GM23338 (cell line): Measurements from ENCODE around the gene CLEC7A. TPM values are rescaled to one million over a fixed set of nuclear protein-coding genes. Genes with fewer than 3 reads are reported as not detected.

Experiments used
- ATAC-seq: fragments of 200-7000 bp; cut with Tn5 transposase; 3 replicates; pipeline ENCODE4 v1.9.1; 2020
- DNase-seq: peaks from one replicate; pipeline ENCODE4 v3.0.0-alpha.2; 2015; ENCODE audit warnings: low spot score
- H2AFZ ChIP-seq: fragments of 200-600 bp; sonication (generic); 2 replicates; pipeline ENCODE4 v1.8.0; 2016; ENCODE audit warnings: antibody characterized with exemption, mild to moderate bottlenecking, moderate library complexity
- H3F3A ChIP-seq: fragments of 200-600 bp; sonication (generic); replicated peaks from 2 replicates; pipeline ENCODE4 v1.8.0; 2017; ENCODE audit warnings: antibody characterized with exemption, mixed run types, low read depth
- H3K27ac ChIP-seq: fragments of 200-600 bp; sonication (generic); 2 replicates; pipeline ENCODE4 v1.6.1; 2016; ENCODE audit warnings: low read depth
- H3K27me3 ChIP-seq: fragments of 200-600 bp; sonication (generic); 2 replicates; pipeline ENCODE4 v1.8.0; 2016; ENCODE audit warnings: mild to moderate bottlenecking, mixed run types, moderate library complexity; ENCODE audit not compliant: insufficient read depth
- H3K36me3 ChIP-seq: fragments of 200-600 bp; sonication (generic); 2 replicates; pipeline ENCODE4 v1.8.0; 2016; ENCODE audit warnings: mild to moderate bottlenecking; ENCODE audit not compliant: insufficient read depth
- H3K4me1 ChIP-seq: fragments of 200-600 bp; sonication (generic); 2 replicates; pipeline ENCODE4 v1.8.0; 2016; ENCODE audit warnings: mild to moderate bottlenecking, moderate library complexity; ENCODE audit not compliant: insufficient read depth
- H3K4me2 ChIP-seq: fragments of 200-600 bp; sonication (generic); 2 replicates; pipeline ENCODE4 v1.7.1; 2017; ENCODE audit warnings: mixed run types
- H3K4me3 ChIP-seq: fragments of 200-600 bp; sonication (generic); 2 replicates; pipeline ENCODE4 v1.6.1; 2016; ENCODE audit warnings: mixed run types
- H3K79me2 ChIP-seq: fragments of 200-600 bp; sonication (generic); replicated peaks from 2 replicates; pipeline ENCODE4 v1.8.0; 2017; ENCODE audit warnings: mild to moderate bottlenecking; ENCODE audit not compliant: insufficient read depth
- H3K9me2 ChIP-seq: fragments of 200-600 bp; sonication (generic); 2 replicates; pipeline ENCODE4 v1.8.0; 2017; ENCODE audit not compliant: insufficient read depth
- H4K20me1 ChIP-seq: fragments of 200-600 bp; sonication (generic); replicated peaks from 2 replicates; pipeline ENCODE4 v1.8.0; 2017; ENCODE audit warnings: mild to moderate bottlenecking; ENCODE audit not compliant: insufficient read depth
- H3K27ac Mint-ChIP-seq: 2 replicates; pipeline ENCODE4 v1.8.0; 2020; ENCODE audit warnings: inconsistent platforms, mild to moderate bottlenecking, moderate library complexity, mixed read lengths
- H3K27me3 Mint-ChIP-seq: 3 replicates; pipeline ENCODE4 v1.8.0; 2022; ENCODE audit warnings: low read depth, mild to moderate bottlenecking, moderate library complexity, mixed read lengths, inconsistent platforms; ENCODE audit not compliant: insufficient read depth, poor library complexity
- H3K36me3 Mint-ChIP-seq: 3 replicates; pipeline ENCODE4 v1.8.0; 2021; ENCODE audit warnings: low read depth, mild to moderate bottlenecking, inconsistent platforms, moderate library complexity, mixed read lengths
- H3K4me1 Mint-ChIP-seq: 3 replicates; pipeline ENCODE4 v1.8.0; 2020; ENCODE audit warnings: mild to moderate bottlenecking, inconsistent platforms, mixed read lengths
- H3K4me3 Mint-ChIP-seq: 3 replicates; pipeline ENCODE4 v1.8.0; 2021; ENCODE audit warnings: moderate library complexity, mild to moderate bottlenecking, inconsistent platforms, mixed read lengths
- H3K9me3 Mint-ChIP-seq: 3 replicates; pipeline ENCODE4 v1.8.0; 2020; ENCODE audit warnings: moderate library complexity, mild to moderate bottlenecking, inconsistent platforms, mixed read lengths
- JUNB ChIP-seq: IDR thresholded peaks from one replicate; pipeline ENCODE4 v1.6.1; 2016; ENCODE audit warnings: antibody characterized with exemption; ENCODE audit not compliant: unreplicated experiment
- ZNF331 ChIP-seq: fragments of 250-450 bp; sonication (Bioruptor Pico); IDR thresholded peaks from 2 replicates; pipeline ENCODE4 v1.5.0; 2020; ENCODE audit warnings: low read depth, mild to moderate bottlenecking, moderate library complexity
- polyA plus RNA-seq: library from polyadenylated mRNA; unstranded; fragments of >200 nt; fragmentation: Nextera tagmentation; extraction: Ambion mirVana; gene quantifications from 2 replicates; pipeline ENCODE4 v1.2.1, GENCODE V29; 2016
- total RNA-seq: library from RNA; depleted of rRNA; stranded (reverse); fragments of >200 nt; shearing (Covaris generic); gene quantifications from 2 replicates; pipeline ENCODE4 v1.2.3, GENCODE V29; 2014; rRNA removed

Gene CLEC7A
- total and polyA plus RNA-seq, 2 experiments from 2014 or later, result 0.39 TPM; not detected in 1

DNA sequence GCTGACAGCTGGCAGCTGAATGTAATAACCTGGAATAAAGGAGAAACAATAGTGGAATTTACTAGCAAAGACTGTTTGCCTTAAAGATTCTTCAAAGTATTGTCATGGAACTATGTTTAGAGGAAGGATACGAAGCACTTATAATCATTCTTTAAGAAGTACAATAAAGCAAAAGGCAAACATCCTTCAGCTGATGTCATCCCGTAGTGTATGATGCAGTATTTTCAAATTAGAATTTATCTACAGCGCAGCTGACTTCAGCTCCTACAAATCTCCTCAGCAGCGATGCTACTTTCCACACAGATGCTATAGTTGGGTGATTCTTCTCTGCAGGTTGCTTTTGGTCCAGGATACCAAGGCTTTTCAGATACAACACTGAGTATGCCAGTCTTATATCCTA, 62.7 kb downstream of the CLEC7A start:
- no peak overlapping the region for H3K4me2 ChIP-seq
- ATAC-seq, result no peak
- Mint-ChIP-seq H3K27ac (no peak overlapping the region), H3K4me3 (no peak overlapping the region), H3K4me1 (peaks cover 11% of the 10 kb centered on the region), H3K27me3 (peaks cover 2% of the 10 kb centered on the region), H3K9me3 (no peaks in the 10 kb centered on the region), H3K36me3 (no peaks in the 10 kb centered on the region)
- no peak for TF ChIP-seq JUNB
- no peak for TF ChIP-seq ZNF331 (CRISPR knock-in tag)
- no peak for DNase-seq
- no peaks in the 10 kb centered on the region for H3K79me2 ChIP-seq
- no peaks in the 10 kb centered on the region for H4K20me1 ChIP-seq
- no peaks in the 10 kb centered on the region for H3K36me3 ChIP-seq
- no peak overlapping the region for H3K27ac ChIP-seq
- 0 out of 2 replicates have a peak, but pooled peaks cover 8% of the 10 kb centered on the region for H3K4me1 ChIP-seq
- H3K9me2 ChIP-seq, result no peaks in the 10 kb centered on the region
- H3K4me3 ChIP-seq, result no peak overlapping the region
- H3K27me3 ChIP-seq, result no peaks in the 10 kb centered on the region
- no peaks in the 10 kb centered on the region for H3F3A ChIP-seq
- no peak overlapping the region for H2AFZ ChIP-seq

Other genes with a start within 250 kb of the CLEC7A start
- gene KLRF2, start 248.7 kb downstream of the CLEC7A start, total RNA-seq, result not detected in 2 replicates
- gene KLRF2, start 248.7 kb downstream of the CLEC7A start, polyA plus RNA-seq, result not detected in 2 replicates
- gene CLEC2A, start 197.8 kb downstream of the CLEC7A start, total RNA-seq, result not detected in 2 replicates
- gene CLEC2A, start 197.8 kb downstream of the CLEC7A start, polyA plus RNA-seq, result not detected in 2 replicates
- gene CLEC12A, start 158.8 kb downstream of the CLEC7A start, total RNA-seq, result not detected in 2 replicates
- not detected in 2 replicates for gene CLEC12A, start 158.8 kb downstream of the CLEC7A start, polyA plus RNA-seq
- not detected in 2 replicates for gene CLEC1B, start 131.1 kb downstream of the CLEC7A start, total RNA-seq
- gene CLEC1B, start 131.1 kb downstream of the CLEC7A start, polyA plus RNA-seq, result not detected in 2 replicates
- gene CLEC12B, start 119.6 kb downstream of the CLEC7A start, total RNA-seq, result not detected in 2 replicates
- not detected in 2 replicates for gene CLEC12B, start 119.6 kb downstream of the CLEC7A start, polyA plus RNA-seq
- gene CLEC9A, start 99.5 kb downstream of the CLEC7A start, total RNA-seq, result not detected in 2 replicates
- not detected in 2 replicates for gene CLEC9A, start 99.5 kb downstream of the CLEC7A start, polyA plus RNA-seq
- 1.1 TPM in 1 of 2 replicates, not detected in the other for gene CLEC1A, start 31.2 kb downstream of the CLEC7A start, total RNA-seq
- 0.07 TPM in 1 of 2 replicates, not detected in the other for gene CLEC1A, start 31.2 kb downstream of the CLEC7A start, polyA plus RNA-seq
- gene OLR1, start 41.9 kb upstream of the CLEC7A start, total RNA-seq, result not detected in 2 replicates
- gene OLR1, start 41.9 kb upstream of the CLEC7A start, polyA plus RNA-seq, result not detected in 2 replicates
- not detected in 2 replicates for gene TMEM52B, start 48.8 kb upstream of the CLEC7A start, total RNA-seq
- not detected in 2 replicates for gene TMEM52B, start 48.8 kb upstream of the CLEC7A start, polyA plus RNA-seq
- 60.9 and 77.8 TPM in 2 replicates for gene GABARAPL1, start 82.7 kb upstream of the CLEC7A start, total RNA-seq
- gene GABARAPL1, start 82.7 kb upstream of the CLEC7A start, polyA plus RNA-seq, result 35.7 and 36.5 TPM in 2 replicates
- gene KLRD1, start 177.7 kb upstream of the CLEC7A start, total RNA-seq, result 0.03 TPM in 1 of 2 replicates, not detected in the other
- gene KLRD1, start 177.7 kb upstream of the CLEC7A start, polyA plus RNA-seq, result 0.02 and 0.27 TPM in 2 replicates